ENCODE data around the gene CHURC1. TPM values are rescaled to one million over a fixed set of nuclear protein-coding genes. Genes with fewer than 3 reads are reported as not detected.

CHURC1 gene
- total RNA-seq, 2 experiments from 2014 or later, result 50.1 to 54.0 TPM

- H3K9me3 ChIP-seq (ENCODE audit: control insufficient read depth in 1 of 2, insufficient read depth in 1 of 2, low read length in 2 of 2), result no peaks in the 10 kb centered on the region
- Mint-ChIP-seq H3K4me1 (ENCODE audit: low read depth) (peaks cover 37% of the 10 kb centered on the region), H3K9me3 (no peaks in the 10 kb centered on the region), H3K27ac (peak overlapping the region; percentile 1), H3K4me3 (peak overlapping the region; percentile 1), H3K27me3 (no peaks in the 10 kb centered on the region), H3K36me3 (ENCODE audit: low read depth) (peaks cover 6% of the 10 kb centered on the region)
- H3K27me3 ChIP-seq (ENCODE audit: control insufficient read depth in 1 of 2, insufficient read depth in 2 of 2, low read length in 2 of 2), result no peaks in the 10 kb centered on the region
- peaks cover 20% of the 10 kb centered on the region for H3K4me1 ChIP-seq (ENCODE audit: insufficient read depth, low read length)
- POLR2A ChIA-PET, result interaction anchor here (1.0 kb wide), 1 partner anchor 69 kb away, joined by 4 read pairs; the partner anchor contains the start of gene CHURC1
- CTCF ChIA-PET, result interaction anchor here (0.7 to 1.5 kb wide), 3 partner anchors 92 to 160 kb away, joined by 3 to 4 read pairs (median 3); no protein-coding TSS in a partner anchor
- peak; percentile 88 for TF ChIP-seq CTCF (IDR thresholded peaks at IDR 0.05)
- ATAC-seq (ENCODE audit: poor library complexity), result no peak
- H3K27ac ChIP-seq (ENCODE audit: low read depth in 1 of 2, low read length in 2 of 2), result no peak overlapping the region
- H3K36me3 ChIP-seq (ENCODE audit: insufficient read depth, low read length), result no peaks in the 10 kb centered on the region
- intact Hi-C loops (cut with DNase I, micrococcal nuclease), result loop anchor here (1.0 to 10.0 kb wide), 6 partner anchors 56 to 841 kb away; partner anchors contain the start of gene CHURC1 (in 1 of the 2)
- no peak overlapping the region for H3K4me3 ChIP-seq (ENCODE audit: low read length)
- DNase-seq, result peak in 8 of 14 experiments; percentile 15 to 77 (median 48)
Measured at GRCh38 chr14:64983439-64984310, 69.4 kb downstream of the CHURC1 start.

Other genes with a start within 250 kb of the CHURC1 start
- gene PLEKHG3, start 210.0 kb upstream of the CHURC1 start, total RNA-seq, result 10 to 100 TPM; 12.1 to 13.3 TPM
- gene SPTB, start 34.5 kb upstream of the CHURC1 start, total RNA-seq, result under 1 TPM; 0.03 to 0.08 TPM
- not detected for gene GPX2, start 28.3 kb downstream of the CHURC1 start, total RNA-seq
- gene RAB15, start 57.9 kb downstream of the CHURC1 start, total RNA-seq, result 1 to 10 TPM; 2.6 to 3.8 TPM
- 1 to 10 TPM; 7.5 to 7.9 TPM for gene FNTB, start 72.4 kb downstream of the CHURC1 start, total RNA-seq
- gene MAX, start 188.1 kb downstream of the CHURC1 start, total RNA-seq, result 100 to 1,000 TPM; 159 to 171 TPM

All from CD4-positive, alpha-beta T cell (primary cell).